Measurements from ENCODE around the gene RFC5. TPM values are rescaled to one million over a fixed set of nuclear protein-coding genes. Genes with fewer than 3 reads are reported as not detected.
"Not testable (repeated sequence)": the region's sequence is repeated elsewhere in the genome, so short reads cannot be mapped to it uniquely, and the experiment has no call there.

RFC5 gene
- total RNA-seq, 6 experiments from 2014 or later, result 4.6 to 9.9 (median 8.5) TPM

- no peaks in the 10 kb centered on the region for H3K27me3 ChIP-seq
- intact Hi-C loops (cut with DNase I), result no loop called here
Observed at GRCh38 chr12:117986705-117987469, 29.6 kb upstream of the RFC5 start.

GRCh38 chr12:117994551-117995438 lies 21.7 kb upstream of the RFC5 start:
- TF ChIP-seq CTCF (IDR thresholded peaks at IDR 0.05) (no peak), POLR2A (IDR thresholded peaks at IDR 0.05) (no peak)
- WGBS (ENCODE audit: insufficient coverage, low coverage, low lambda C conversion rate, missing lambda C conversion rate), result 52% methylated on average over 3 of the region's 3 CpGs

More at GRCh38 chr12:117986705-117987469, 29.6 kb upstream of the RFC5 start:
- ATAC-seq (no peak), DNase-seq (no peak)
- H3K9me3 ChIP-seq, result no peaks in the 10 kb centered on the region
- H3K4me3 ChIP-seq, result no peak overlapping the region
- no peak overlapping the region for H3K27ac ChIP-seq
- TF ChIP-seq POLR2A (IDR thresholded peaks at IDR 0.05) (no peak), CTCF (IDR thresholded peaks at IDR 0.05) (no peak)
- WGBS (ENCODE audit: insufficient coverage, low coverage, low lambda C conversion rate, missing lambda C conversion rate), result 61% methylated on average over 4 of the region's 4 CpGs
- no peaks in the 10 kb centered on the region for H3K36me3 ChIP-seq
- no peaks in the 10 kb centered on the region for H3K4me1 ChIP-seq

DNA sequence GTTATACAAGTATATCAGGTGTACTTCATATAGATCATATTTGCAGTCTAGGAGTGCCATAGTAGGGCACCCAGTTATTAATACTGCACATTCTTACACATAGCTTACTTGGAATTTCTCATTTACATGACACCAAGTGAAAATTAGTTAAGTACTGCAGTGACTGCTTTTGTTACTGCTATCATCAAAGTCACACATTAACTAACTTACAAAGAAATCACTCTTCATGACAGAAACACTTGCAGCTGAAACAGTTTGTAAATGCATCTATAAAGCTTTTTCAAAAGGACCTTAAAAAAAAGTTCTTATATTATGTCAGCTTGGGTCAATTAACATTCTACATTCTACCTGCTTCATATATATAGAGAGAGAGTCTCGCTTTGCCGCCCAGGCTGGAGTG lies 17.8 kb upstream of the RFC5 start:
- H3K9me3 ChIP-seq, result peaks cover 0 to 3% (median 0%) of the 10 kb centered on the region in 4 donors
- DNase-seq (no peak), ATAC-seq (no peak)
- H3K36me3 ChIP-seq, result no peaks in the 10 kb centered on the region
- H3K4me1 ChIP-seq, result no peaks in the 10 kb centered on the region
- H3K4me3 ChIP-seq, result no peak overlapping the region
- H3K27ac ChIP-seq, result no peak overlapping the region
- no CpG with 5 or more reads among the region's 2 CpGs for WGBS (ENCODE audit: insufficient coverage, low coverage, low lambda C conversion rate, missing lambda C conversion rate)
- no peaks in the 10 kb centered on the region for H3K27me3 ChIP-seq
- no peak for TF ChIP-seq CTCF (IDR thresholded peaks at IDR 0.05)
- intact Hi-C loops (cut with DNase I), result no loop called here

More at GRCh38 chr12:117994551-117995438, 21.7 kb upstream of the RFC5 start:
- intact Hi-C loops (cut with DNase I), result no loop called here
- peaks cover 0 to 3% (median 0%) of the 10 kb centered on the region in 4 donors for H3K9me3 ChIP-seq
- H3K27ac ChIP-seq, result no peak overlapping the region
- no peaks in the 10 kb centered on the region for H3K36me3 ChIP-seq
- H3K4me3 ChIP-seq, result no peak overlapping the region
- H3K27me3 ChIP-seq, result no peaks in the 10 kb centered on the region
- H3K4me1 ChIP-seq, result no peaks in the 10 kb centered on the region
- DNase-seq, result no peak
- ATAC-seq, result no peak

DNA sequence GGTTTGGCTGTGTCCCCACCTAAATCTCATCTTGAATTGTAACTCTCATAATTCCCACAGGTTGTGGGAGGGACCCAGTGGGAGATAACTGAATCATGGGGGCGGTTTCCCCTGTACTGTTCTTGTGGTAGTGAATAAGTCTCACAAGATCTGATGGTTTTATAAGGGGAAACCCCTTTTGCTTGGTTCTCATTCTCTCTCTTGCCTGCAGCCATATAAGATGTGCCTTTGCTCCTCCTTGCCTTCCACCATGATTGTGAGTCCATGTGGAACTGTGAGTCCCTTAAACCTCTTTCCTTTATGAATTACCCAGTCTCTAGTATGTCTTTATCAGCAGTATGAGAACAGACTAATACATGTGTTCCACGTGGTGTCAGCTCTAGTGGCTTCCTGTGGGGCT lies 16.7 kb upstream of the RFC5 start:
- DNase-seq; intact Hi-C loops (cut with DNase I); H3K27ac ChIP-seq; H3K4me1 ChIP-seq; H3K27me3 ChIP-seq; H3K9me3 ChIP-seq; ATAC-seq; H3K4me3 ChIP-seq; H3K36me3 ChIP-seq: not testable (repeated sequence)
- 55% methylated on average over 2 of the region's 2 CpGs for whole genome bisulfite sequencing (ENCODE audit: insufficient coverage, low coverage, low lambda C conversion rate, missing lambda C conversion rate)

DNA sequence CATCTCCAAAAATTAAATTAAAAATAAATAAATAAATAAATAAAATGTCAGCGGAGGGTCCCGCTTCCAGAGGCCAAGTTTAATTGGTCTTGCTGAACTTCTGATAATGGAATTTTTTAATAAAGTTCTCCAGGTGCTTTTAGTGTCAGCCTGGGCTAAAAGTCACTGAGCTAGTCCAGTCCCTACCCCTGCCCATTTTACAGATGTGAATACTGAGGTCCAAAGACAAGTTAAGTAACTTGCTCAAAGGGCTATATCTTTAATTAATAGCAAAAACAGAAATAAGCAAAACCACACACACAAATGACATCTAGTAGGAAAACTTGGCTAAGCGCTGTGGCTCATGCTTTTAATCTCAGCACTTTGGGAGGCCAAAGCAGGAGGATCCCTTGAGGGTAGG lies 5.6 kb upstream of the RFC5 start:
- intact Hi-C loops (cut with DNase I), result no loop called here
- no peak for TF ChIP-seq POLR2A (IDR thresholded peaks at IDR 0.05)
- no peak for TF ChIP-seq CTCF (IDR thresholded peaks at IDR 0.05)

More for the DNA sequence above, 5.6 kb upstream of the RFC5 start:
- Histone ChIP-seq H3K27ac (no peak overlapping the region), H3K4me1 (peaks cover 0 to 12% (median 4%) of the 10 kb centered on the region in 4 donors), H3K36me3 (no peaks in the 10 kb centered on the region), H3K4me3 (no peak overlapping the region), H3K27me3 (no peaks in the 10 kb centered on the region), H3K9me3 (no peaks in the 10 kb centered on the region)
- no peak for ATAC-seq
- DNase-seq, result no peak
- whole genome bisulfite sequencing (ENCODE audit: insufficient coverage, low coverage, low lambda C conversion rate, missing lambda C conversion rate), result 97% methylated on average over 3 of the region's 3 CpGs
